ENCODE measurements around the gene RNF183. TPM values are rescaled to one million over a fixed set of nuclear protein-coding genes. Genes with fewer than 3 reads are reported as not detected.

RNF183 gene
- total and polyA plus RNA-seq, 2 of the 4 experiments (the other 2 are of a cell fraction) = not detected

- no peak for DNase-seq
- no peak overlapping the region for H2AK5ac ChIP-seq (ENCODE audit: low read depth, low read length)
- H2AFZ ChIP-seq (replicated peaks; ENCODE audit: low read length, poor library complexity) = peak overlapping the region; percentile 33
- no peak overlapping the region for H2BK20ac ChIP-seq (ENCODE audit: low read depth, low read length)
- H4K5ac ChIP-seq (ENCODE audit: low read depth, low read length) = no peak overlapping the region
- no peak overlapping the region for H3K27ac ChIP-seq (ENCODE audit: insufficient read depth, low read length)
- intact Hi-C loops (cut with micrococcal nuclease) = no loop called here
- no peak overlapping the region for H2BK15ac ChIP-seq (ENCODE audit: low read depth, low read length)
- no CpG with 5 or more reads among the region's 3 CpGs for WGBS, 2 experiments (ENCODE audit: extremely low coverage in 2 of 2, insufficient read length in 1 of 2)
- H3K4me1 ChIP-seq (ENCODE audit: control insufficient read depth, insufficient read depth, low read length) = no peaks in the 10 kb centered on the region
- in situ Hi-C loops (cut with MboI; ENCODE audit: low sequenced_read_pairs) = no loop called here
- peaks cover 12% of the 10 kb centered on the region; the same call in 1 of the 2 replicates for H3K27me3 ChIP-seq (ENCODE audit: control insufficient read depth, insufficient read depth, low read length)
- H3K79me1 ChIP-seq (ENCODE audit: low read depth in 1 of 2, low read length in 2 of 2) = no peaks in the 10 kb centered on the region
- CTCF ChIA-PET = no interaction called here
- no peak for TF ChIP-seq ELK1 (IDR thresholded peaks at IDR 0.05; ENCODE audit: borderline replicate concordance, low read depth, low read length)
- TF ChIP-seq RFX5 (IDR thresholded peaks at IDR 0.05; ENCODE audit: low read depth, low read length) = no peak
- no peak for TF ChIP-seq MAFK (IDR thresholded peaks at IDR 0.05; ENCODE audit: low read depth, low read length)
- TF ChIP-seq CEBPB (IDR thresholded peaks at IDR 0.05; ENCODE audit: low read depth, low read length) = no peak
- H4K8ac ChIP-seq (ENCODE audit: low read depth in 2 of 2, low read length in 2 of 2) = no peak overlapping the region
- H4K20me1 ChIP-seq (ENCODE audit: insufficient read depth, low read length) = no peaks in the 10 kb centered on the region
- no peak overlapping the region for H3K56ac ChIP-seq (ENCODE audit: extremely low read depth, insufficient read depth, low read length)
- no peak overlapping the region for H3K23ac ChIP-seq (ENCODE audit: low read depth, low read length)
- no peak overlapping the region for H2AK9ac ChIP-seq (replicated peaks; ENCODE audit: low read depth, low read length, poor library complexity)
- H3K18ac ChIP-seq (ENCODE audit: low read depth, low read length) = no peak overlapping the region
- ATAC-seq (ENCODE audit: low read depth) = no peak
- H3K9me3 ChIP-seq (ENCODE audit: control insufficient read depth, insufficient read depth, low read length) = peaks cover 2% of the 10 kb centered on the region; the same call in 1 of the 2 replicates
- H3K9ac ChIP-seq (ENCODE audit: low read depth, low read length) = no peak overlapping the region
- POLR2A ChIA-PET (ENCODE audit: unreplicated experiment) = no interaction called here
- H3K14ac ChIP-seq (replicated peaks; ENCODE audit: low read depth, low read length) = no peak overlapping the region
- no peak overlapping the region for H2BK5ac ChIP-seq (ENCODE audit: low read depth, low read length, poor library complexity, severe bottlenecking)
- BruUV-seq (replicated peaks) = no TSS peak
- no peak overlapping the region for H4K91ac ChIP-seq (ENCODE audit: insufficient read depth, low read depth, low read length)
- no peak overlapping the region for H3K4me3 ChIP-seq (ENCODE audit: insufficient read depth, low read depth, low read length)
- no peaks in the 10 kb centered on the region for H3K9me1 ChIP-seq (ENCODE audit: insufficient read depth, low read length)
- H3K36me3 ChIP-seq (ENCODE audit: control insufficient read depth, insufficient read depth, low read length) = no peaks in the 10 kb centered on the region
- dilution Hi-C loops (cut with HindIII; ENCODE audit: low sequenced_read_pairs, unreplicated experiment) = no loop called here
- H2BK120ac ChIP-seq (ENCODE audit: low read depth, low read length) = no peak overlapping the region
- H3K4ac ChIP-seq (ENCODE audit: low read depth, low read length) = no peak overlapping the region
- no peak overlapping the region for H3K4me2 ChIP-seq (ENCODE audit: low read depth, low read length)
These were observed 8.8 kb upstream of the RNF183 start for GRCh38 chr9:113311961-113312360.
